ENCODE measurements around the gene CARS2.

DNA sequence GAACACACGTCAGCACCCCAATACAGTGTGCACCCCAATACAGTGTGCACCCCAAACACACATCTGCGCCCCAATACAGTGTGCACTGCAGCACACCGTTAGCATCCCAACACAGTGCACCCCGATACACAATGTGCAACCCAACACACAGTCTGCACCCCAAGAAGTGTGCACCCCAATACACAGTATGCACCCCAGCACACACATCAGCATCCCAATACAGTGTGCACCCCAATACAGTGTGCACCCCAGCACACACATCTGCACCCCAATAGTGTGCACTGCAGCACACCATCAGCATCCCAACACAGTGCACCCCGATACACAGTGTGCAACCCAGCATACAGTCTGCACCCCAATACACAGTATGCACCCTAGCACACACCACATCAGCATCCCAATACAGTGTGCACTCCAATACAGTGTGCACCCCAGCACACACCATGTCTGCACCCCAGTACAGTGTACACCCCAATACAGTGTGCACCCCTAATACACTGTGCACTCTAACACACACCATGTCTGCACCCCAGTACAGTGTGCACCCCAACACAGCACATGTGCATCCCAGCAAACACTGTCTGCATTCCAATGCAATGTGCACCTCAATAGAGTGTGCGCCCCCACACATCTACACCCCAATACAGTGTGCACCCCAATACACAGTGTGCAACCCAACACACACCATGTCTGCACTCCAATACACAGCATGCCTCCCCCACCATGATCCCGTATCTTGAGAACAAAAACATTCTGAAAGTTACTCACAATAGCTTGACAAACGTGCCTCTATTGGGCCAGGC lies 855 bp upstream of the CARS2 start:
- TF ChIP-seq CTCF (IDR thresholded peaks at IDR 0.05) = no peak
- TF ChIP-seq POLR2A (IDR thresholded peaks at IDR 0.05) = no peak

Measured in testis (tissue), 2 donors.